DND-41 (cell line): ENCODE measurements around the gene AASDH.

Experiments
- EZH2 ChIP-seq: IDR thresholded peaks from 3 replicates; pipeline ENCODE4 v1.6.1; 2012; ENCODE audit warnings: borderline replicate concordance, low read depth, mild to moderate bottlenecking, moderate library complexity, low read length, inconsistent platforms; ENCODE audit not compliant: severe bottlenecking
- TF ChIP-seq, protein P1 (sequence below): IDR thresholded peaks from 2 replicates; pipeline ENCODE4 v1.5.1; 2012; ENCODE audit warnings: borderline replicate concordance, low read length, moderate library complexity, mild to moderate bottlenecking; ENCODE audit not compliant: poor library complexity, severe bottlenecking; ENCODE audit errors: extremely low read depth

DNA sequence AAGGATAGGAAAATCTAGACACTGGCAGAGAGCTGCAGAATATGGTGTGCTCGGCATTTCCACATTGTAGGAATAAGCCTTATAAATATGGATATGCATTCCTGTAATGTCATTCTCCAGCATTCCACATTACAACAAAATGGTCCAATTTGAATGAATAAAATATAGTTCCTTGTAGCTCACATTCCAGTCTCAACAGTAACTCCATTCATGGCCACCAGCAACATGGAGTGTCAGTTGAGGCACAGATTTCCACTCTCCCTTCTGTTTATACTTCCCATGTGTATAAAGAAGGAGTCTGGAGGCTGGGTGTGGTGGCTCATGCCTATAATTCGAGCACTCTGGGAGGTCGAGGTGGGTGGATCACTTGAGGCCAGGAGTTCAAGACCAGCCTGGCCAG, 84.5 kb downstream of the AASDH start:
- TF ChIP-seq, protein P1, sequence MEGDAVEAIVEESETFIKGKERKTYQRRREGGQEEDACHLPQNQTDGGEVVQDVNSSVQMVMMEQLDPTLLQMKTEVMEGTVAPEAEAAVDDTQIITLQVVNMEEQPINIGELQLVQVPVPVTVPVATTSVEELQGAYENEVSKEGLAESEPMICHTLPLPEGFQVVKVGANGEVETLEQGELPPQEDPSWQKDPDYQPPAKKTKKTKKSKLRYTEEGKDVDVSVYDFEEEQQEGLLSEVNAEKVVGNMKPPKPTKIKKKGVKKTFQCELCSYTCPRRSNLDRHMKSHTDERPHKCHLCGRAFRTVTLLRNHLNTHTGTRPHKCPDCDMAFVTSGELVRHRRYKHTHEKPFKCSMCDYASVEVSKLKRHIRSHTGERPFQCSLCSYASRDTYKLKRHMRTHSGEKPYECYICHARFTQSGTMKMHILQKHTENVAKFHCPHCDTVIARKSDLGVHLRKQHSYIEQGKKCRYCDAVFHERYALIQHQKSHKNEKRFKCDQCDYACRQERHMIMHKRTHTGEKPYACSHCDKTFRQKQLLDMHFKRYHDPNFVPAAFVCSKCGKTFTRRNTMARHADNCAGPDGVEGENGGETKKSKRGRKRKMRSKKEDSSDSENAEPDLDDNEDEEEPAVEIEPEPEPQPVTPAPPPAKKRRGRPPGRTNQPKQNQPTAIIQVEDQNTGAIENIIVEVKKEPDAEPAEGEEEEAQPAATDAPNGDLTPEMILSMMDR: no peak
- no peak for TF ChIP-seq EZH2
